ENCODE measurements around the gene P2RX5. TPM values are rescaled to one million over a fixed set of nuclear protein-coding genes. Genes with fewer than 3 reads are reported as not detected.
A peak's percentile ranks its signal among the peaks of the same experiment; 100 is the strongest.

The P2RX5 gene
- total and polyA plus RNA-seq, 2 experiments from 2014 or later: 7.5 to 13.6 TPM

- H3K27me3 Mint-ChIP-seq (ENCODE audit: insufficient read depth, low read depth, poor library complexity): peaks cover 9% of the 10 kb centered on the region
- H3F3A ChIP-seq (replicated peaks; ENCODE audit: low read depth): no peaks in the 10 kb centered on the region
- peaks cover 7% of the 10 kb centered on the region; the same call in 1 of the 2 replicates for H3K4me1 ChIP-seq (ENCODE audit: insufficient read depth)
- H3K79me2 ChIP-seq (replicated peaks; ENCODE audit: insufficient read depth): peaks cover 21% of the 10 kb centered on the region
- no peak overlapping the region for H3K4me3 ChIP-seq
- no peaks in the 10 kb centered on the region for H3K36me3 ChIP-seq (ENCODE audit: insufficient read depth)
- peaks cover 4% of the 10 kb centered on the region; the same call in 1 of the 3 replicates for H3K36me3 Mint-ChIP-seq (ENCODE audit: low read depth)
- peaks cover 14% of the 10 kb centered on the region for H3K4me1 Mint-ChIP-seq
- no peak for DNase-seq (ENCODE audit: low spot score)
- H3K9me2 ChIP-seq (ENCODE audit: insufficient read depth): no peaks in the 10 kb centered on the region
- H4K20me1 ChIP-seq (replicated peaks; ENCODE audit: insufficient read depth): no peaks in the 10 kb centered on the region; the same call in none of the 2 replicates
- peak overlapping the region; percentile 15; the same call in 1 of the 2 replicates for H3K27ac ChIP-seq (ENCODE audit: low read depth)
- no peaks in the 10 kb centered on the region for H3K27me3 ChIP-seq (ENCODE audit: insufficient read depth)
- H3K4me2 ChIP-seq: no peak overlapping the region
- H3K4me3 Mint-ChIP-seq: peak overlapping the region; percentile 1; the same call in 1 of the 3 replicates
- H3K9me3 Mint-ChIP-seq: no peaks in the 10 kb centered on the region
- H3K27ac Mint-ChIP-seq: peak overlapping the region; percentile 13; the same call in 1 of the 2 replicates
- H2AFZ ChIP-seq: no peak overlapping the region
- ATAC-seq: no peak
- TF ChIP-seq, protein P1, sequence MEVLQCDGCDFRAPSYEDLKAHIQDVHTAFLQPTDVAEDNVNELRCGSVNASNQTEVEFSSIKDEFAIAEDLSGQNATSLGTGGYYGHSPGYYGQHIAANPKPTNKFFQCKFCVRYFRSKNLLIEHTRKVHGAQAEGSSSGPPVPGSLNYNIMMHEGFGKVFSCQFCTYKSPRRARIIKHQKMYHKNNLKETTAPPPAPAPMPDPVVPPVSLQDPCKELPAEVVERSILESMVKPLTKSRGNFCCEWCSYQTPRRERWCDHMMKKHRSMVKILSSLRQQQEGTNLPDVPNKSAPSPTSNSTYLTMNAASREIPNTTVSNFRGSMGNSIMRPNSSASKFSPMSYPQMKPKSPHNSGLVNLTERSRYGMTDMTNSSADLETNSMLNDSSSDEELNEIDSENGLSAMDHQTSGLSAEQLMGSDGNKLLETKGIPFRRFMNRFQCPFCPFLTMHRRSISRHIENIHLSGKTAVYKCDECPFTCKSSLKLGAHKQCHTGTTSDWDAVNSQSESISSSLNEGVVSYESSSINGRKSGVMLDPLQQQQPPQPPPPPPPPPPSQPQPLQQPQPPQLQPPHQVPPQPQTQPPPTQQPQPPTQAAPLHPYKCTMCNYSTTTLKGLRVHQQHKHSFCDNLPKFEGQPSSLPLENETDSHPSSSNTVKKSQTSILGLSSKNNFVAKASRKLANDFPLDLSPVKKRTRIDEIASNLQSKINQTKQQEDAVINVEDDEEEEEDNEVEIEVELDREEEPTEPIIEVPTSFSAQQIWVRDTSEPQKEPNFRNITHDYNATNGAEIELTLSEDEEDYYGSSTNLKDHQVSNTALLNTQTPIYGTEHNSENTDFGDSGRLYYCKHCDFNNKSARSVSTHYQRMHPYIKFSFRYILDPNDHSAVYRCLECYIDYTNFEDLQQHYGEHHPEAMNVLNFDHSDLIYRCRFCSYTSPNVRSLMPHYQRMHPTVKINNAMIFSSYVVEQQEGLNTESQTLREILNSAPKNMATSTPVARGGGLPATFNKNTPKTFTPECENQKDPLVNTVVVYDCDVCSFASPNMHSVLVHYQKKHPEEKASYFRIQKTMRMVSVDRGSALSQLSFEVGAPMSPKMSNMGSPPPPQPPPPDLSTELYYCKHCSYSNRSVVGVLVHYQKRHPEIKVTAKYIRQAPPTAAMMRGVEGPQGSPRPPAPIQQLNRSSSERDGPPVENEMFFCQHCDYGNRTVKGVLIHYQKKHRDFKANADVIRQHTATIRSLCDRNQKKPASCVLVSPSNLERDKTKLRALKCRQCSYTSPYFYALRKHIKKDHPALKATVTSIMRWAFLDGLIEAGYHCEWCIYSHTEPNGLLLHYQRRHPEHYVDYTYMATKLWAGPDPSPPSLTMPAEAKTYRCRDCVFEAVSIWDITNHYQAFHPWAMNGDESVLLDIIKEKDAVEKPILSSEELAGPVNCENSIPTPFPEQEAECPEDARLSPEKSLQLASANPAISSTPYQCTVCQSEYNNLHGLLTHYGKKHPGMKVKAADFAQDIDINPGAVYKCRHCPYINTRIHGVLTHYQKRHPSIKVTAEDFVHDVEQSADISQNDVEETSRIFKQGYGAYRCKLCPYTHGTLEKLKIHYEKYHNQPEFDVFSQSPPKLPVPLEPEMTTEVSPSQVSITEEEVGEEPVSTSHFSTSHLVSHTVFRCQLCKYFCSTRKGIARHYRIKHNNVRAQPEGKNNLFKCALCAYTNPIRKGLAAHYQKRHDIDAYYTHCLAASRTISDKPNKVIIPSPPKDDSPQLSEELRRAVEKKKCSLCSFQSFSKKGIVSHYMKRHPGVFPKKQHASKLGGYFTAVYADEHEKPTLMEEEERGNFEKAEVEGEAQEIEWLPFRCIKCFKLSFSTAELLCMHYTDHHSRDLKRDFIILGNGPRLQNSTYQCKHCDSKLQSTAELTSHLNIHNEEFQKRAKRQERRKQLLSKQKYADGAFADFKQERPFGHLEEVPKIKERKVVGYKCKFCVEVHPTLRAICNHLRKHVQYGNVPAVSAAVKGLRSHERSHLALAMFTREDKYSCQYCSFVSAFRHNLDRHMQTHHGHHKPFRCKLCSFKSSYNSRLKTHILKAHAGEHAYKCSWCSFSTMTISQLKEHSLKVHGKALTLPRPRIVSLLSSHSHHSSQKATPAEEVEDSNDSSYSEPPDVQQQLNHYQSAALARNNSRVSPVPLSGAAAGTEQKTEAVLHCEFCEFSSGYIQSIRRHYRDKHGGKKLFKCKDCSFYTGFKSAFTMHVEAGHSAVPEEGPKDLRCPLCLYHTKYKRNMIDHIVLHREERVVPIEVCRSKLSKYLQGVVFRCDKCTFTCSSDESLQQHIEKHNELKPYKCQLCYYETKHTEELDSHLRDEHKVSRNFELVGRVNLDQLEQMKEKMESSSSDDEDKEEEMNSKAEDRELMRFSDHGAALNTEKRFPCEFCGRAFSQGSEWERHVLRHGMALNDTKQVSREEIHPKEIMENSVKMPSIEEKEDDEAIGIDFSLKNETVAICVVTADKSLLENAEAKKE (CRISPR knock-in tag; IDR thresholded peaks at IDR 0.05): no peak
- TF ChIP-seq ETS1 (IDR thresholded peaks at IDR 0.05) (no peak), NANOG (IDR thresholded peaks at IDR 0.05; ENCODE audit: borderline replicate concordance) (no peak)
These were observed 55.9 kb downstream of the P2RX5 start for GRCh38 chr17:3639981-3640596.

Data from GM23338 (cell line).